HCT116 (cell line): ENCODE results near the gene PLCG2.

Source experiments
- EZH2phosphoT487 ChIP-seq: fragments of 200-600 bp; IDR thresholded peaks from 2 replicates; pipeline ENCODE4 v1.6.1; 2018; ENCODE audit warnings: antibody characterized with exemption, borderline replicate concordance
- POLR2A ChIP-seq: IDR thresholded peaks from 2 replicates; pipeline ENCODE4 v1.7.0; 2011; ENCODE audit warnings: borderline replicate concordance; ENCODE audit not compliant: insufficient read depth, insufficient read length; ENCODE audit errors: extremely low read depth

DNA sequence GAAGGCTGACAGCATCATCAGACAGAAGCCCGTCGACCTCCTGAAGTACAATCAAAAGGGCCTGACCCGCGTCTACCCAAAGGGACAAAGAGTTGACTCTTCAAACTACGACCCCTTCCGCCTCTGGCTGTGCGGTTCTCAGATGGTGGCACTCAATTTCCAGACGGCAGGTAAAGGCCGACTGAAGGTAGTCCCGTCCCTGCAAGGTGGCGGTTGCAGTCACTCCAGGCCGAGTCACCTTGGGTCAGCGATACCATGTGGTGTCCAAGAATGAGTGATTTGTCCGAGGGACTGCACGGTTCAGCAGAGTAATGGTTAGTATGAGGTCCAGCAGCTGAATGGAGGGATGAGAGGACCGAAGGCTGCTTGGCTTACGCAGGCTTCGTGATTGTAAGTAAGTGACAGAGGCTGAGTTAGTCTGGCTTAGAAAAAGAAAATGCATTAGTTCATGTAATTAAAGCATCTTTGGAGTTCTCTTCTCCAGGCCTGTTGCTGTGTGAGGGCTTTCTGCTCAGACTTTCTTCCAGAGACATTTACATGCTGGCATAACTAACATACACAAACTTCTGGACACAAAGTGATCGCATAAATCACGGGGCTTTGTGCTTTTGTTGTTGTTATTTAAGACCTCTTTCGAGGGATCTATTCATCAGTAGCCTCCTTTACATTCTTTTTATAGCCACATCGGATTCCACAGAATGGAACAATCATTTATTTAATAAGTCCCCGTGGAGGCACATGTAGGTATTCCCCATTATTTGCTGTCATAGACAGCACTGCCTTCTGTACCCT is 157.3 kb downstream of the PLCG2 start:
- no peak for TF ChIP-seq EZH2phosphoT487
- no peak for TF ChIP-seq POLR2A
